ENCODE data around the gene ANP32B.
A peak's percentile ranks its signal among the peaks of the same experiment; 100 is the strongest.

Gene ANP32B

DNA sequence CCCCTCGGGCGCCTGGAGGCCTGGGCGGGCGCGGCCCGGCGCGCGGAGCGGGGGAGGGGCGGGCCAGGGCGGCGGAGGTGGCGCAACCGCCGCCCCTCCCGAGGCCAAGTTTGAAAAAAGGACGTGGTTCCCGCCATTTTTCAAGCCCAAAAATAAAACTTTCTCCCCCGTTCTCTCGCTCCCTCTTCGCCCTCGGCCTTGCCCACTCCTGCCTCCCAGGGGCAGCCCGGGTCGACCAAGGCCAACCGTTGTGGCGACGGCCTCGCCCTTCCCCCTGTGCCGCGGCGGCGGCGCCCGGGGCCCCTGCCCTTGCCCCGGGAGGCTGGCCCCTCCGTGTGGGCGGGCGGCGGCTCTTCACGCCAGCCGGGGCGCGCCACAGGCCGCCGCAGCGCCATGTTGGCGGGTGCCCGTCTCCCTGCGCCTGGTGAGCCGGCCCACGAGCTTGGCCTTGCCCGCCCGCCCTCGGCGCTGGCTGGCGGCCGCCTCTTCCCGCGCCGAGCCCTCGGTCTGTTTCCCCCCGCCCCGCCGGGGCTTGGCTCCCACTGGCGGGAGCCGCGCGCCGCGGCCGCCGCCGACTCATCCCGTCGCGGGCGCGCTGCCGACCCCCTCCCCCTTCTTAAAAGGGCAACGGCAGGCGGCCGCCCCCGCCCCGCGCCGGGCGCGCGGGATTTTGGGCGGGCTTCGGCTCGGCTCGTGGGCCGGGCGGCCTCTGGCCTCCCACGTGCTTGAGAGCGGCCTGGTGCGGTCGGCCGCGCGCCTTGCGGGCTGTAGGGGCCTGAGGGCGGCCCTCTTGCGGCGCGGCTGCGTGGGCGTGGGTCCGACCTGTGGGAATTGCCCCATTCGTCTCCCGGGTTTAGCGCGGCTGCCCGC is 1.3 kb downstream of the ANP32B start:
- no peak for TF ChIP-seq CTCF (IDR thresholded peaks at IDR 0.05; ENCODE audit: low read depth, low read length, missing control alignments)
- no peak for DNase-seq (ENCODE audit: low read depth)
- peak overlapping the region; percentile 92 for H3K4me3 ChIP-seq (ENCODE audit: low read depth, low read length)

GRCh38 chr9:97985058-97985861 is 2.1 kb downstream of the ANP32B start:
- no peak for DNase-seq (ENCODE audit: low read depth)
- no peak for TF ChIP-seq CTCF (IDR thresholded peaks at IDR 0.05; ENCODE audit: low read depth, low read length, missing control alignments)

DNA sequence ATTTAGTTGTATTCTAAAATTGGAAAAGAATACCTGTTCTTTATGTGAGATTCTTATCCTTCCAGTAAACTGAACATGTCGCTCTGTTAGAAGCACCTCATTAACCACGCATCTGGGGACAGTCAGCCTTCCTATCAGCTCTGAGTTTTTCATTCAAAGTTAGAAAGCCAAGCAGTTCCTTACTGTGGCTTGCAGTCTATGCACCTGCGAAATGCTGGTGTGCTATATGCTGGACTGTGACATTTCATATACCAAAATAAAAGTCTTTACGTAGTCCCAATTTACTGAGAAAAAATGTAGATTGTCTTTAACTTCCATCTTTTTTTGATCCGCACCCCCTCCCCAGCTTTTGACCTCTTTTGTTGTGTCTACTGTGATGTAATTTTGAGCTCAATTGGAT is 4.3 kb downstream of the ANP32B start:
- TF ChIP-seq CTCF (IDR thresholded peaks at IDR 0.05; ENCODE audit: low read depth, low read length, missing control alignments) = no peak
- no peak overlapping the region; the same call in 1 of the 2 replicates for H3K4me3 ChIP-seq (ENCODE audit: low read depth, low read length)
- DNase-seq (ENCODE audit: low read depth) = no peak

More at GRCh38 chr9:97985058-97985861, 2.1 kb downstream of the ANP32B start:
- peak overlapping the region; percentile 92 for H3K4me3 ChIP-seq (ENCODE audit: low read depth, low read length)

DNA sequence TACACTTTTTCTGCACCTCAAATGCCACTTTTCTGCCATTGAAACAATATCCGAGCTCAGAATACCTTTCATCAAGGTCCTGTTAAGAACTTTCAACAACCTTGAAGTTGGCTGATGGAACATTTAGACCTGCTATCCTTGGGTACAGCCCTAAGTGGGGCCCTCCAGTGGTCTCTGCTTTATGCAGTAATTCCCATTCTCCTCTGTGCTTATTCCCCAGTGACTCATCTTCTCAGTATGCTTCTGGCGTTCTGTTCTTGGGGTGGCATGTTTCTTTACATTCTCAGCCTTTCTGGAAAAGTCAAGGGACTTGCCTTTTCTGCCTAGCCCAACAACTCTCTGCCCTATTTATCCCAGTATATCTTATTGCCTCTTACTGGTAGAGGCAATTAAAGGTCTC is 7.1 kb downstream of the ANP32B start:
- H3K4me3 ChIP-seq (ENCODE audit: low read depth, low read length) = no peak overlapping the region
- no peak for DNase-seq (ENCODE audit: low read depth)
- TF ChIP-seq CTCF (IDR thresholded peaks at IDR 0.05; ENCODE audit: low read depth, low read length, missing control alignments) = no peak

GRCh38 chr9:97991818-97992217 is 8.7 kb downstream of the ANP32B start:
- DNase-seq (ENCODE audit: low read depth) = no peak
- no peak overlapping the region for H3K4me3 ChIP-seq (ENCODE audit: low read depth, low read length)
- no peak for TF ChIP-seq CTCF (IDR thresholded peaks at IDR 0.05; ENCODE audit: low read depth, low read length, missing control alignments)

GRCh38 chr9:97992219-97992618 is 9.1 kb downstream of the ANP32B start:
- no peak overlapping the region for H3K4me3 ChIP-seq (ENCODE audit: low read depth, low read length)
- no peak for TF ChIP-seq CTCF (IDR thresholded peaks at IDR 0.05; ENCODE audit: low read depth, low read length, missing control alignments)
- no peak for DNase-seq (ENCODE audit: low read depth)

Measured in GM12864 (cell line).